GM12873 (cell line): Measurements from ENCODE around the gene CIBAR2.

Source experiments
- CTCF ChIP-seq: IDR thresholded peaks from 2 replicates; pipeline ENCODE4 v1.5.1; 2012; ENCODE audit warnings: low read depth, mild to moderate bottlenecking, moderate library complexity, low read length, control low read depth; ENCODE audit not compliant: insufficient read depth; ENCODE audit errors: missing control alignments

CIBAR2 gene

GRCh38 chr16:85093705-85094104, 18.6 kb downstream of the CIBAR2 start:
- TF ChIP-seq CTCF = no peak

GRCh38 chr16:85092851-85093250, 19.4 kb downstream of the CIBAR2 start:
- no peak for TF ChIP-seq CTCF

- no peak for TF ChIP-seq CTCF
These were observed 20.0 kb downstream of the CIBAR2 start for GRCh38 chr16:85092309-85092708.

GRCh38 chr16:85091522-85091910, 20.8 kb downstream of the CIBAR2 start:
- no peak for TF ChIP-seq CTCF

- TF ChIP-seq CTCF = no peak
These were observed 21.3 kb downstream of the CIBAR2 start for GRCh38 chr16:85090873-85091521.

GRCh38 chr16:85090181-85090580, 22.1 kb downstream of the CIBAR2 start:
- TF ChIP-seq CTCF = no peak

- TF ChIP-seq CTCF = no peak
These were observed 22.7 kb downstream of the CIBAR2 start for GRCh38 chr16:85089525-85089924.
